WTC11 (cell line): ENCODE results near the gene GAPT. TPM values are rescaled to one million over a fixed set of nuclear protein-coding genes. Genes with fewer than 3 reads are reported as not detected.
A peak's percentile ranks its signal among the peaks of the same experiment; 100 is the strongest.

ENCODE experiments used
- ATAC-seq: fragments of 200-7000 bp; cut with Tn5 transposase; 2 replicates; pipeline ENCODE4 v1.10.0; 2021; ENCODE audit warnings: mild to moderate bottlenecking, moderate library complexity
- CTCF ChIA-PET: fragments of 300-600 bp; sonication (Branson Sonifier 250); formaldehyde crosslinking; loops from one replicate; lab custom pipeline; 2021; ENCODE audit warnings: antibody characterized with exemption; lab: Charles Lee
- POLR2A ChIA-PET: fragments of 350-600 bp; sonication (Branson Sonifier 250); formaldehyde crosslinking; loops from one replicate; lab custom pipeline; 2021; ENCODE audit warnings: antibody characterized with exemption; lab: Charles Lee
- DNase-seq: peaks from one replicate; pipeline ENCODE4 v3.0.0; 2021; ENCODE audit warnings: low spot score
- H3K27ac Mint-ChIP-seq: 2 replicates; pipeline ENCODE4 v1.8.0; 2021; ENCODE audit warnings: mixed read lengths
- H3K27me3 Mint-ChIP-seq: 2 replicates; pipeline ENCODE4 v1.8.0; 2021; ENCODE audit warnings: low read depth, mild to moderate bottlenecking, moderate library complexity, mixed read lengths
- H3K36me3 Mint-ChIP-seq: 2 replicates; pipeline ENCODE4 v1.8.0; 2021; ENCODE audit warnings: mixed read lengths
- H3K4me1 Mint-ChIP-seq: 2 replicates; pipeline ENCODE4 v1.8.0; 2022; ENCODE audit warnings: mixed read lengths
- H3K4me3 Mint-ChIP-seq: 2 replicates; pipeline ENCODE4 v1.8.0; 2021; ENCODE audit warnings: mild to moderate bottlenecking, moderate library complexity, mixed read lengths
- H3K9me3 Mint-ChIP-seq: 2 replicates; pipeline ENCODE4 v1.8.0; 2021; ENCODE audit warnings: mixed read lengths
- AFF4 ChIP-seq: sonication (generic); formaldehyde crosslinking; IDR thresholded peaks from 2 replicates; pipeline ENCODE4 v1.8.1; 2023; ENCODE audit warnings: mild to moderate bottlenecking, missing genetic modification reagents, borderline replicate concordance
- ATF3 ChIP-seq: sonication (generic); formaldehyde crosslinking; conservative IDR thresholded peaks from 2 replicates; pipeline ENCODE4 v1.8.1; 2022; ENCODE audit warnings: mild to moderate bottlenecking, missing genetic modification reagents
- CBFB ChIP-seq: sonication (generic); formaldehyde crosslinking; IDR thresholded peaks from 2 replicates; pipeline ENCODE4 v1.8.1; 2022; ENCODE audit warnings: mild to moderate bottlenecking, low read depth, missing genetic modification reagents
- E2F1 ChIP-seq: sonication (generic); formaldehyde crosslinking; IDR thresholded peaks from 2 replicates; pipeline ENCODE4 v1.8.0; 2022; ENCODE audit warnings: mild to moderate bottlenecking, missing genetic modification reagents
- FOXJ3 ChIP-seq: sonication (generic); formaldehyde crosslinking; IDR thresholded peaks from 2 replicates; pipeline ENCODE4 v1.9.0; 2021; ENCODE audit warnings: missing genetic modification reagents, mild to moderate bottlenecking, borderline replicate concordance
- HMGA2 ChIP-seq: fragments of 250-450 bp; sonication (Bioruptor Pico); IDR thresholded peaks from 2 replicates; pipeline ENCODE4 v1.4.0; 2021; ENCODE audit warnings: mild to moderate bottlenecking, moderate library complexity
- NR1H2 ChIP-seq: sonication (generic); formaldehyde crosslinking; IDR thresholded peaks from 2 replicates; pipeline ENCODE4 v1.9.0; 2021; ENCODE audit warnings: mild to moderate bottlenecking, moderate library complexity, missing genetic modification reagents
- OVOL2 ChIP-seq: fragments of 250-450 bp; sonication (Bioruptor Pico); IDR thresholded peaks from 2 replicates; pipeline ENCODE4 v1.9.0; 2021; ENCODE audit warnings: mild to moderate bottlenecking, borderline replicate concordance
- RELA ChIP-seq: sonication (generic); formaldehyde crosslinking; IDR thresholded peaks from 2 replicates; pipeline ENCODE4 v1.8.1; 2022; ENCODE audit warnings: missing genetic modification reagents, mild to moderate bottlenecking, borderline replicate concordance
- SP1 ChIP-seq: sonication (generic); formaldehyde crosslinking; conservative IDR thresholded peaks from 2 replicates; pipeline ENCODE4 v1.8.1; 2022; ENCODE audit warnings: missing genetic modification reagents
- TCF7 ChIP-seq: sonication (generic); formaldehyde crosslinking; IDR thresholded peaks from 2 replicates; pipeline ENCODE4 v1.8.0; 2022; ENCODE audit warnings: mild to moderate bottlenecking, low read depth, missing genetic modification reagents, moderate library complexity
- USF1 ChIP-seq: sonication (generic); formaldehyde crosslinking; IDR thresholded peaks from 2 replicates; pipeline ENCODE4 v1.8.0; 2022; ENCODE audit warnings: mild to moderate bottlenecking, missing genetic modification reagents
- USF2 ChIP-seq: sonication (generic); formaldehyde crosslinking; IDR thresholded peaks from 2 replicates; pipeline ENCODE4 v1.8.1; 2023; ENCODE audit warnings: mild to moderate bottlenecking, missing genetic modification reagents, moderate library complexity
- ZNF138 ChIP-seq: sonication (generic); formaldehyde crosslinking; conservative IDR thresholded peaks from 2 replicates; pipeline ENCODE4 v1.8.1; 2022; ENCODE audit warnings: mild to moderate bottlenecking, moderate library complexity, missing genetic modification reagents
- ZNF232 ChIP-seq: sonication (generic); formaldehyde crosslinking; IDR thresholded peaks from 2 replicates; pipeline ENCODE4 v1.8.0; 2022; ENCODE audit warnings: mild to moderate bottlenecking, missing genetic modification reagents
- ZNF423 ChIP-seq: fragments of 250-450 bp; sonication (Bioruptor Pico); IDR thresholded peaks from 2 replicates; pipeline ENCODE4 v2.1.2; 2022; ENCODE audit warnings: mild to moderate bottlenecking, moderate library complexity
- total RNA-seq: library from RNA; stranded (reverse); gene quantifications from 3 replicates; pipeline ENCODE4 v1.2.3, GENCODE V29; 2021
- TF ChIP-seq, protein P1 (sequence below): sonication (generic); formaldehyde crosslinking; IDR thresholded peaks from 2 replicates; pipeline ENCODE4 v1.8.0; 2023; ENCODE audit warnings: mild to moderate bottlenecking, missing genetic modification reagents
- TF ChIP-seq, protein P2 (sequence below): sonication (generic); formaldehyde crosslinking; IDR thresholded peaks from 2 replicates; pipeline ENCODE4 v1.8.1; 2022; ENCODE audit warnings: mild to moderate bottlenecking, moderate library complexity, missing genetic modification reagents
- TF ChIP-seq, protein P3 (sequence below): sonication (generic); formaldehyde crosslinking; IDR thresholded peaks from 2 replicates; pipeline ENCODE4 v1.8.1; 2022; ENCODE audit warnings: missing genetic modification reagents, borderline replicate concordance
- TF ChIP-seq, protein P4 (sequence below): fragments of 250-450 bp; sonication (Bioruptor Pico); IDR thresholded peaks from 2 replicates; pipeline ENCODE4 v1.9.0; 2021; ENCODE audit warnings: moderate library complexity, mild to moderate bottlenecking, inconsistent platforms, borderline replicate concordance
- TF ChIP-seq, protein P5 (sequence below): sonication (generic); formaldehyde crosslinking; IDR thresholded peaks from 2 replicates; pipeline ENCODE4 v1.8.1; 2023; ENCODE audit warnings: mild to moderate bottlenecking, moderate library complexity, missing genetic modification reagents

GAPT gene
- total RNA-seq, 1 experiment from 2014 or later: not detected

- POLR2A ChIA-PET: interaction anchor here (1.0 kb wide), 1 partner anchor 681 kb away, joined by 4 read pairs; no protein-coding TSS in a partner anchor
- CTCF ChIA-PET: interaction anchor here (0.5 to 4.0 kb wide), 14 partner anchors 68 to 1166 kb away, joined by 3 to 65 read pairs (median 4); no protein-coding TSS in a partner anchor
- H3K4me1 Mint-ChIP-seq: peaks cover 34% of the 10 kb centered on the region
- no peaks in the 10 kb centered on the region for H3K9me3 Mint-ChIP-seq
- H3K27ac Mint-ChIP-seq: peak overlapping the region; percentile 24; the same call in 1 of the 2 replicates
- peak; percentile 92 for DNase-seq
- peak overlapping the region; percentile 49 for H3K4me3 Mint-ChIP-seq
- peak; percentile 73 for ATAC-seq
- H3K36me3 Mint-ChIP-seq: peaks cover 25% of the 10 kb centered on the region
- H3K27me3 Mint-ChIP-seq: peaks cover 2% of the 10 kb centered on the region
- TF ChIP-seq ZNF232 (no peak), AFF4 (CRISPR knock-in tag) (0 out of 2 replicates have a peak, but pooled peaks have one; percentile 60), USF2 (CRISPR knock-in tag) (0 out of 2 replicates have a peak, but pooled peaks have one; percentile 16), SP1 (no peak; the same call in 1 of the 2 replicates), RELA (CRISPR knock-in tag) (no peak), USF1 (CRISPR knock-in tag) (no peak), OVOL2 (CRISPR knock-in tag) (no peak), NR1H2 (CRISPR knock-in tag) (no peak), CBFB (CRISPR knock-in tag) (peak; percentile 58; the same call in 1 of the 2 replicates), TCF7 (CRISPR knock-in tag) (no peak), FOXJ3 (CRISPR knock-in tag) (no peak), ZNF138 (CRISPR knock-in tag) (no peak), ATF3 (CRISPR knock-in tag) (no peak), ZNF423 (CRISPR knock-in tag) (0 out of 2 replicates have a peak, but pooled peaks have one; percentile 0), HMGA2 (no peak), E2F1 (CRISPR knock-in tag) (no peak)
- TF ChIP-seq, protein P1, sequence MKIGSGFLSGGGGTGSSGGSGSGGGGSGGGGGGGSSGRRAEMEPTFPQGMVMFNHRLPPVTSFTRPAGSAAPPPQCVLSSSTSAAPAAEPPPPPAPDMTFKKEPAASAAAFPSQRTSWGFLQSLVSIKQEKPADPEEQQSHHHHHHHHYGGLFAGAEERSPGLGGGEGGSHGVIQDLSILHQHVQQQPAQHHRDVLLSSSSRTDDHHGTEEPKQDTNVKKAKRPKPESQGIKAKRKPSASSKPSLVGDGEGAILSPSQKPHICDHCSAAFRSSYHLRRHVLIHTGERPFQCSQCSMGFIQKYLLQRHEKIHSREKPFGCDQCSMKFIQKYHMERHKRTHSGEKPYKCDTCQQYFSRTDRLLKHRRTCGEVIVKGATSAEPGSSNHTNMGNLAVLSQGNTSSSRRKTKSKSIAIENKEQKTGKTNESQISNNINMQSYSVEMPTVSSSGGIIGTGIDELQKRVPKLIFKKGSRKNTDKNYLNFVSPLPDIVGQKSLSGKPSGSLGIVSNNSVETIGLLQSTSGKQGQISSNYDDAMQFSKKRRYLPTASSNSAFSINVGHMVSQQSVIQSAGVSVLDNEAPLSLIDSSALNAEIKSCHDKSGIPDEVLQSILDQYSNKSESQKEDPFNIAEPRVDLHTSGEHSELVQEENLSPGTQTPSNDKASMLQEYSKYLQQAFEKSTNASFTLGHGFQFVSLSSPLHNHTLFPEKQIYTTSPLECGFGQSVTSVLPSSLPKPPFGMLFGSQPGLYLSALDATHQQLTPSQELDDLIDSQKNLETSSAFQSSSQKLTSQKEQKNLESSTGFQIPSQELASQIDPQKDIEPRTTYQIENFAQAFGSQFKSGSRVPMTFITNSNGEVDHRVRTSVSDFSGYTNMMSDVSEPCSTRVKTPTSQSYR (CRISPR knock-in tag): peak; percentile 9; the same call in 1 of the 2 replicates
- TF ChIP-seq, protein P2, sequence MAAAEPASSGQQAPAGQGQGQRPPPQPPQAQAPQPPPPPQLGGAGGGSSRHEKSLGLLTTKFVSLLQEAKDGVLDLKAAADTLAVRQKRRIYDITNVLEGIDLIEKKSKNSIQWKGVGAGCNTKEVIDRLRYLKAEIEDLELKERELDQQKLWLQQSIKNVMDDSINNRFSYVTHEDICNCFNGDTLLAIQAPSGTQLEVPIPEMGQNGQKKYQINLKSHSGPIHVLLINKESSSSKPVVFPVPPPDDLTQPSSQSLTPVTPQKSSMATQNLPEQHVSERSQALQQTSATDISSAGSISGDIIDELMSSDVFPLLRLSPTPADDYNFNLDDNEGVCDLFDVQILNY (CRISPR knock-in tag): 0 out of 2 replicates have a peak, but pooled peaks have one; percentile 5
- TF ChIP-seq, protein P3, sequence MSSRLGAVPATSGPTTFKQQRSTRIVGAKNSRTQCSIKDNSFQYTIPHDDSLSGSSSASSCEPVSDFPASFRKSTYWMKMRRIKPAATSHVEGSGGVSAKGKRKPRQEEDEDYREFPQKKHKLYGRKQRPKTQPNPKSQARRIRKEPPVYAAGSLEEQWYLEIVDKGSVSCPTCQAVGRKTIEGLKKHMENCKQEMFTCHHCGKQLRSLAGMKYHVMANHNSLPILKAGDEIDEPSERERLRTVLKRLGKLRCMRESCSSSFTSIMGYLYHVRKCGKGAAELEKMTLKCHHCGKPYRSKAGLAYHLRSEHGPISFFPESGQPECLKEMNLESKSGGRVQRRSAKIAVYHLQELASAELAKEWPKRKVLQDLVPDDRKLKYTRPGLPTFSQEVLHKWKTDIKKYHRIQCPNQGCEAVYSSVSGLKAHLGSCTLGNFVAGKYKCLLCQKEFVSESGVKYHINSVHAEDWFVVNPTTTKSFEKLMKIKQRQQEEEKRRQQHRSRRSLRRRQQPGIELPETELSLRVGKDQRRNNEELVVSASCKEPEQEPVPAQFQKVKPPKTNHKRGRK (CRISPR knock-in tag): no peak
- TF ChIP-seq, protein P4, sequence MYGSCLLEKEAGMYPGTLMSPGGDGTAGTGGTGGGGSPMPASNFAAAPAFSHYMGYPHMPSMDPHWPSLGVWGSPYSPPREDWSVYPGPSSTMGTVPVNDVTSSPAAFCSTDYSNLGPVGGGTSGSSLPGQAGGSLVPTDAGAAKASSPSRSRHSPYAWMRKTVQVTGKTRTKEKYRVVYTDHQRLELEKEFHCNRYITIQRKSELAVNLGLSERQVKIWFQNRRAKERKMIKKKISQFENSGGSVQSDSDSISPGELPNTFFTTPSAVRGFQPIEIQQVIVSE (CRISPR knock-in tag): no peak
- TF ChIP-seq, protein P5, sequence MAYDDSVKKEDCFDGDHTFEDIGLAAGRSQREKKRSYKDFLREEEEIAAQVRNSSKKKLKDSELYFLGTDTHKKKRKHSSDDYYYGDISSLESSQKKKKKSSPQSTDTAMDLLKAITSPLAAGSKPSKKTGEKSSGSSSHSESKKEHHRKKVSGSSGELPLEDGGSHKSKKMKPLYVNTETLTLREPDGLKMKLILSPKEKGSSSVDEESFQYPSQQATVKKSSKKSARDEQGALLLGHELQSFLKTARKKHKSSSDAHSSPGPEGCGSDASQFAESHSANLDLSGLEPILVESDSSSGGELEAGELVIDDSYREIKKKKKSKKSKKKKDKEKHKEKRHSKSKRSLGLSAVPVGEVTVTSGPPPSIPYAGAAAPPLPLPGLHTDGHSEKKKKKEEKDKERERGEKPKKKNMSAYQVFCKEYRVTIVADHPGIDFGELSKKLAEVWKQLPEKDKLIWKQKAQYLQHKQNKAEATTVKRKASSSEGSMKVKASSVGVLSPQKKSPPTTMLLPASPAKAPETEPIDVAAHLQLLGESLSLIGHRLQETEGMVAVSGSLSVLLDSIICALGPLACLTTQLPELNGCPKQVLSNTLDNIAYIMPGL (CRISPR knock-in tag): peak; percentile 72; the same call in 1 of the 2 replicates
These were observed 30.4 kb upstream of the GAPT start for GRCh38 chr5:58460732-58461286.
